T-helper 17 cell (primary cell): ENCODE results near the gene MCFD2. TPM values are rescaled to one million over a fixed set of nuclear protein-coding genes. Genes with fewer than 3 reads are reported as not detected.

Source experiments
- ATAC-seq: fragments of 150-1000 bp; cut with Tn5 transposase; 2 replicates; pipeline ENCODE4 v1.10.0; 2021; ENCODE audit warnings: mild to moderate bottlenecking, moderate library complexity
- DNase-seq, 3 donors: peaks; one replicate each; pipeline versions ENCODE4 v3.0.0 to v3.0.0-alpha.2; 2020 to 2021
- H3K9me3 ChIP-seq: one replicate; pipeline ENCODE4 v1.7.0; 2013; ENCODE audit warnings: low read length, mild to moderate bottlenecking; ENCODE audit not compliant: control insufficient read depth, poor library complexity, severe bottlenecking
- H3K27ac Mint-ChIP-seq: one replicate; pipeline ENCODE4 v1.8.0; 2022; ENCODE audit warnings: mild to moderate bottlenecking, moderate library complexity, mixed read lengths
- H3K27me3 Mint-ChIP-seq: one replicate; pipeline ENCODE4 v1.8.0; 2022; ENCODE audit warnings: mixed read lengths
- H3K36me3 Mint-ChIP-seq: one replicate; pipeline ENCODE4 v1.8.0; 2022; ENCODE audit warnings: low read depth, mixed read lengths
- H3K4me1 Mint-ChIP-seq: one replicate; pipeline ENCODE4 v1.8.0; 2022; ENCODE audit warnings: mild to moderate bottlenecking, mixed read lengths
- H3K4me3 Mint-ChIP-seq: one replicate; pipeline ENCODE4 v1.8.0; 2022; ENCODE audit warnings: mild to moderate bottlenecking, moderate library complexity, mixed read lengths
- total RNA-seq, 4 donors: library from RNA in 2 of 4; stranded (reverse) in 2 of 4; gene quantifications; one replicate each; pipeline ENCODE4 v1.2.3 and lab custom pipeline; 2022 to 2026

Gene MCFD2
- total RNA-seq, 2 donors from 2014 or later = 29.0 to 41.9 TPM

GRCh38 chr2:46854260-46854659 lies 61.3 kb downstream of the MCFD2 start:
- Mint-ChIP-seq H3K27me3 (peaks cover 6% of the 10 kb centered on the region), H3K4me3 (no peak overlapping the region), H3K36me3 (no peaks in the 10 kb centered on the region), H3K27ac (no peak overlapping the region), H3K4me1 (peaks cover 4% of the 10 kb centered on the region)
- DNase-seq = no peak
- no peak for ATAC-seq
- H3K9me3 ChIP-seq = no peaks in the 10 kb centered on the region

- Mint-ChIP-seq H3K4me3 (no peak overlapping the region), H3K4me1 (no peaks in the 10 kb centered on the region), H3K27me3 (peaks cover 20% of the 10 kb centered on the region), H3K27ac (no peak overlapping the region), H3K36me3 (no peaks in the 10 kb centered on the region)
- no peak for DNase-seq
- no peak for ATAC-seq
- H3K9me3 ChIP-seq = no peaks in the 10 kb centered on the region
These were observed 63.0 kb downstream of the MCFD2 start for GRCh38 chr2:46852598-46852997.

- no peaks in the 10 kb centered on the region for H3K4me1 Mint-ChIP-seq
- H3K9me3 ChIP-seq = no peaks in the 10 kb centered on the region
- H3K36me3 Mint-ChIP-seq = no peaks in the 10 kb centered on the region
- peaks cover 20% of the 10 kb centered on the region for H3K27me3 Mint-ChIP-seq
- no peak for DNase-seq
- ATAC-seq = no peak
- H3K27ac Mint-ChIP-seq = no peak overlapping the region
- no peak overlapping the region for H3K4me3 Mint-ChIP-seq
These were observed 63.5 kb downstream of the MCFD2 start for GRCh38 chr2:46852124-46852523.

Other genes with a start within 250 kb of the MCFD2 start
- gene SOCS5, start 216.5 kb downstream of the MCFD2 start, total RNA-seq = 10 to 100 TPM in 1 of 2 donors, 1 to 10 TPM in 1; 9.9 to 13.7 TPM
- gene TTC7A, start 25.4 kb upstream of the MCFD2 start, total RNA-seq = 10 to 100 TPM; 56.3 to 63.0 TPM
- gene STPG4, start 239.5 kb upstream of the MCFD2 start, total RNA-seq = under 1 TPM in 1 of 2 donors, not detected in 1; 0.21 TPM